ENCODE data around the gene SLC8A2. TPM values are rescaled to one million over a fixed set of nuclear protein-coding genes. Genes with fewer than 3 reads are reported as not detected.

SLC8A2 gene
- total RNA-seq, 2 donors from 2014 or later = 2.5 to 3.6 TPM

DNA sequence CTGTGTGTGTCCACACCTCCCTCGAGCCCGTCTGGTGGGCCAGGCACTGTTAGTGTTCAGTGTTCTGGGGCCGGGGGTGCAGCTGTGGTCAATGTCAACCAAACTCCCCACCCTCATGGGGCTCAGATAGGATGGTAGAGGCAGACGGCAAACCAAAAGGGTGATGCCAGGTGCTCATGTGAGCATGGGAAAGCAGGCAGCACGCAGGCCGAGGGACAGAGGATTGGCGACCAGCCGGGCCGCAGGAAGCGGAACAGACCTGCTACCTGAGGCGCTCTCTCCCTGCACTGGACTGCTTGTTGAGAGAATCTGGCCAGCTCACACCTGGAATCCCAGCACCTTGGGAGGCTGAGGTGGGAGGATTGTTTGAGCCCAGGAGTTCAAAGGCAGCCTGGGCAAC, 93.4 kb downstream of the SLC8A2 start:
- no peaks in the 10 kb centered on the region for H3K27me3 ChIP-seq (ENCODE audit: control insufficient read depth, insufficient read depth, low read length, poor library complexity, severe bottlenecking)
- no peak for DNase-seq
- Mint-ChIP-seq H3K27me3 (ENCODE audit: insufficient read depth) (no peaks in the 10 kb centered on the region), H3K9me3 (no peaks in the 10 kb centered on the region), H3K36me3 (ENCODE audit: low read depth) (peaks cover 48% of the 10 kb centered on the region), H3K4me3 (no peak overlapping the region), H3K27ac (no peak overlapping the region), H3K4me1 (no peaks in the 10 kb centered on the region)
- TF ChIP-seq, protein P1, sequence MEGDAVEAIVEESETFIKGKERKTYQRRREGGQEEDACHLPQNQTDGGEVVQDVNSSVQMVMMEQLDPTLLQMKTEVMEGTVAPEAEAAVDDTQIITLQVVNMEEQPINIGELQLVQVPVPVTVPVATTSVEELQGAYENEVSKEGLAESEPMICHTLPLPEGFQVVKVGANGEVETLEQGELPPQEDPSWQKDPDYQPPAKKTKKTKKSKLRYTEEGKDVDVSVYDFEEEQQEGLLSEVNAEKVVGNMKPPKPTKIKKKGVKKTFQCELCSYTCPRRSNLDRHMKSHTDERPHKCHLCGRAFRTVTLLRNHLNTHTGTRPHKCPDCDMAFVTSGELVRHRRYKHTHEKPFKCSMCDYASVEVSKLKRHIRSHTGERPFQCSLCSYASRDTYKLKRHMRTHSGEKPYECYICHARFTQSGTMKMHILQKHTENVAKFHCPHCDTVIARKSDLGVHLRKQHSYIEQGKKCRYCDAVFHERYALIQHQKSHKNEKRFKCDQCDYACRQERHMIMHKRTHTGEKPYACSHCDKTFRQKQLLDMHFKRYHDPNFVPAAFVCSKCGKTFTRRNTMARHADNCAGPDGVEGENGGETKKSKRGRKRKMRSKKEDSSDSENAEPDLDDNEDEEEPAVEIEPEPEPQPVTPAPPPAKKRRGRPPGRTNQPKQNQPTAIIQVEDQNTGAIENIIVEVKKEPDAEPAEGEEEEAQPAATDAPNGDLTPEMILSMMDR (conservative IDR thresholded peaks at IDR 0.05) = no peak
- no peak overlapping the region for H3K4me3 ChIP-seq (ENCODE audit: low read length)
- 98 to 100% methylated on average over 10 to 11 of the region's 11 CpGs for WGBS, 2 experiments (ENCODE audit: insufficient coverage in 1 of 2, insufficient read length in 1 of 2)
- no peak overlapping the region for H3K9ac ChIP-seq (ENCODE audit: extremely low read depth, low read length, poor library complexity, severe bottlenecking)
- no peaks in the 10 kb centered on the region for H3K9me3 ChIP-seq (ENCODE audit: control insufficient read depth, low read length)
- no peaks in the 10 kb centered on the region for H3K4me1 ChIP-seq (ENCODE audit: control insufficient read depth, insufficient read depth, low read length)
- no peak overlapping the region for H3K27ac ChIP-seq (ENCODE audit: low read depth, low read length)
- H3K36me3 ChIP-seq (ENCODE audit: control insufficient read depth, insufficient read depth, low read length) = peaks cover 69% of the 10 kb centered on the region

Other genes starting within 250 kb of the SLC8A2 start
- 10 to 100 TPM in 1 of 2 donors, 1 to 10 TPM in 1; 8.8 to 13.4 TPM for gene BBC3, start 240.7 kb downstream of the SLC8A2 start, total RNA-seq
- gene CCDC9, start 215.4 kb downstream of the SLC8A2 start, total RNA-seq = 10 to 100 TPM; 33.8 to 46.2 TPM
- gene INAFM1, start 197.0 kb downstream of the SLC8A2 start, total RNA-seq = 10 to 100 TPM in 1 of 2 donors, 1 to 10 TPM in 1; 8.7 to 11.5 TPM
- gene C5AR1, start 162.0 kb downstream of the SLC8A2 start, total RNA-seq = under 1 TPM in 1 of 2 donors, not detected in 1; 0.48 TPM
- not detected for gene C5AR2, start 139.7 kb downstream of the SLC8A2 start, total RNA-seq
- 10 to 100 TPM; 36.9 to 43.9 TPM for gene DHX34, start 122.6 kb downstream of the SLC8A2 start, total RNA-seq
- 100 to 1,000 TPM in 1 of 2 donors, 10 to 100 TPM in 1; 47.7 to 132 TPM for gene MEIS3, start 52.4 kb downstream of the SLC8A2 start, total RNA-seq
- gene KPTN, start 12.3 kb upstream of the SLC8A2 start, total RNA-seq = 10 to 100 TPM; 14.7 to 22.9 TPM
- 10 to 100 TPM; 66.0 to 73.9 TPM for gene NAPA, start 43.2 kb upstream of the SLC8A2 start, total RNA-seq
- gene ZNF541, start 101.3 kb upstream of the SLC8A2 start, total RNA-seq = not detected
- gene BICRA, start 137.2 kb upstream of the SLC8A2 start, total RNA-seq = 10 to 100 TPM; 30.0 to 30.1 TPM
- 1 to 10 TPM; 5.5 to 8.4 TPM for gene EHD2, start 241.5 kb upstream of the SLC8A2 start, total RNA-seq

Data from endodermal cell (in vitro differentiated cells).